Islet of Langerhans (tissue), 1 donor: ENCODE results near the gene SHH.

Source experiments
- FAIRE-seq: peaks from one replicate; lab custom pipeline; 2011; peaks lifted over from hg19 to GRCh38; lab: Jason Lieb, UNC

The SHH gene

DNA sequence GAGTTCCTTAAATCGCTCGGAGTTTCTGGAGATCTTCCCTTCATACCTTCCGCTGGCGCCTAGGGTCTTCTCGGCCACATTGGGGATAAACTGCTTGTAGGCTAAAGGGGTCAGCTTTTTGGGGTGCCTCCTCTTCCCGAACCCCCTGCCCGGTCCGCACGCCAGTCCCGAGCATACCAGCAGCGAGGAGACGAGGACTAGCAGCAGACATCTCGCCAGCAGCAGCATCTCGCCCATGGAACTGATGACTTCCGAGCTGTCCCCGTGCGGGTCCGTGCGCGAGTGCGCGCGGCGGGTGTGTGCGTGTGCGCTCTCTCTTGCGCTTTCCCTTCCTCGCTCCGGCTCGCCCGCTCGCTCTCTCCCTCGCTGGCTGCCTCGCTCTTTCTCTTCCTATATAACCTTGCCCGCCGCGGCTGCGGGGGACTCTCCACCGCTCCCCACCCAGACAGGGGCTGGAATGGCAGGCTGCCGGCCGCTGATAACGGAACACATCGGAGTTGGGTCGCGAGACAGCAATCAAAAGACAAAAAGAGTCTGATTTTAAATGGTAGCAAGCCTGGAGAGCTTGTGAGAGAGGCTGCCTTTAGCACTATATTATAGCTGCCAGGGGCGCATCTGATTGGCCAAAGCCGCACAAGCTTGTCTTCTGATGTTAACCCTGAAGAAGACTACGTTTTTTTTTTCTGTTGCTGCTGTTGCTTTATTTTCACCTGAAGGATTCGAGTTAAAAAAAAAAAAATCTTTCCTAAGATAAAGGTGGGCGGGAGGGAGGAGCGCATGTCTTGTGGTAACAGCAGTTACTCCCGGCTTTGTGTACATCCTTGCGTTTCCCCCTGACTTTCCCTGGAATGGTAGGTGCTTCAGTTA is at the start of gene SHH:
TSS of gene SHH (minus strand) at position 569 of the 867 bp plus-strand sequence. CDS start at position 228, 341 bp downstream.
- FAIRE-seq = no peak

DNA sequence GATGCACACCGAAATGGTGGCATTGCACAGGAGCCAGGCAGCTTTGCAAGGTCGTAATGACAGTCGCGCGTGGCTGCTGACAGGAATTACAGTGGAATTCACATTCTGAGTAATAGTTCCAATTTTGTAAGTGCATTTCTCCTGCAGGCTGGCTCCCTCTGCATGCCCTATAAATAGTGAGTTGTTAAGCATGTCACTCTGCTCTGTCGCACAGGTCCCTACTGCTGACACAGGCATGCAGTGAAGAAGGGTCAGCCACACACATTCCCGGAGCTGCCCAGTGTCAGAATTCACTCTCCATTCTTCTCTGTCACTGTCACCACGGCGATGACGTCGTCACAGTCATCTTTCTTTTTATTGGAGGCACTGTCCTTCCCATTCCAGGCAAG is 49.2 kb upstream of the SHH start:
- FAIRE-seq = no peak

DNA sequence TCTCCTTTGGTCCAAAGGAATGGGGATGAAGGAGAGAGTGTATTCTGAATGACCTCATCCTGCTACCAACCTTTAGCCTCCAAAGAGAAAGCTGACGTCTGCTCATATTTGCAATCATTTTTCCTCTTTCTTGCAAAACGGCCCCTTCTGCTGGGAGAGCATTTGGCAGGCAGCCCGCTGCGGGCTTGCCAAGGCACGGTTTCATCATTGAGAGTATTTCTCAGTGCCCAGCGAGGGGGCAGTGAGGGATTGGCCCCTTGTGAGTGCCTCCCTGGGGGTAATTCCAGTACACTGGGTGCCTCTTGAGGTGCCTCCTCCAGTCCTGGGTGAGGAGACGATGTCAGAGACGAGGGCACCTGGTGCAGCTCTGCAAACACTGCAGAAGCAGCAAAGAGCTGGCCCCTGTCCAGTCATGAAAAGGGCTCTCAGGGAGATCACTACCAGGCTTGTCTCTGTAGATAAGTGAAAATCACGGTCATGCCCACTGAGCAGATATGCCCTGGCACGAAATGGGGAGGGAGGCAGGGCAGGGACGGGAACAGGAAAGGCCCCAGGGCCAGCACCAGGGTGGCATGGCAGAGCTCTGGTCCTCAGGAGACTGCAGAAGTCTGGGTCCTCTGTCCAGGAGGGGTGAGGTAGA is 48.7 kb upstream of the SHH start:
- FAIRE-seq = no peak

DNA sequence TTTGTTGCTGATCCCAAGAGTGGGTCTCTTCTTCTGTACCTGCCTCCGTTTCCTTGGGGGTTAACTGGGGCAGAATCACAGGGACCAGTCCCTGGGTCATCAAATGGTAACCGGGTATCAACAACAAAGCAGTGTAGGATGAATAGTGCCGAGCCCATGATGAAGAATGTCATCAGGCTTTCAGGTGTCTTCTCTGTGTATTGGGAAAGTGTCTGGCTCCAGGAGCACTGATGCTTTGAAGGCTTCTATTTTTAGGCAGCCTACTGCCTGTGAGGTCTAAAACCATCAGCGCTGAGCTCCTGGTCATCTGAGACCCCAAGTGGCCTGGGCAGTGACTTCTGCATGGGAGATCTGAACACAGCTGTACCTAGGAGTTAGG is 48.2 kb upstream of the SHH start:
- no peak for FAIRE-seq

DNA sequence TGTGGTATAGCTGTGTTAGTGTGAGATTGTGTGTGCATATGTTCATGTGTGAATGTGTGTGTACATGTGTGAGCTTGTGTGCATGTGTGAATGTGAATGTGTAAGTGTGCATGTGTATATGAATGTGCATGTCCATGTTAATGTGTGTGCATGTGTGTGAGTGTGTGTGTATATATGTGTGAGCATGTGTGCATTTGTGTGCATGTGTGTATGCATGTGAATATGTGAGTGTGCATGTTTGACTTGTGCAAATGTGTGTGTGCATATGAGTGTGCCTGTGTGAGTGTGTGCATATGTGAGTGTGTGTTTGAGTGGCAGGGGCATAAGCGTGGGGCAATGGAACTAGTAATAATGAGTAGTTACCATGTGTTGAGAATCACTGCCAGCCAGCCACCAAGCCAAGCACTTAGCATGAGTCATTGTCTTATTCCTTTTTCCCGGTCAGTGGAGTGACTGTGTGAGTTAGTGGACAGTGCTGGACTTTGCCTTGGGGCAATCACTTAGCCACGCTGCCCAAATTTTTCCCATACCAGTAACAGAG is 46.3 kb upstream of the SHH start:
- FAIRE-seq = no peak

DNA sequence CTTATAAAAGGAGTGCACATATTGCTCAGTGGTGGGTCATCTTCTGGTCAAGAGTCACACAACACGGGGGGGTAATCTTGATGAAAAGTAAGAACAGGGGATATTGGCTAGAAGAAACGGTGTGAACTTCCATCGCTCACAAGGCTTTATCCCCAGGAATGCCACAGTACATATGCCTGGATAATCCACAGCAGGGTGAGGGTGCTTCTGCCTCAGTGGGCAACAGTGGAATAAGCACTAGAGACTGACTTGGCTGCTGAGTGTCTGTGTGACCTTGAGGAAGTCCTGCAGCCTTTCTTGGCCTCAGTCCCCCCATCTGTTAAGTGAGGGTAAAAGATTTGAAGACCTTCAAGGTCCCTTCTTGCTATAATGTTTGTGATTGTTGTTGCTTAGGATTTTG is 44.9 kb upstream of the SHH start:
- FAIRE-seq = no peak

DNA sequence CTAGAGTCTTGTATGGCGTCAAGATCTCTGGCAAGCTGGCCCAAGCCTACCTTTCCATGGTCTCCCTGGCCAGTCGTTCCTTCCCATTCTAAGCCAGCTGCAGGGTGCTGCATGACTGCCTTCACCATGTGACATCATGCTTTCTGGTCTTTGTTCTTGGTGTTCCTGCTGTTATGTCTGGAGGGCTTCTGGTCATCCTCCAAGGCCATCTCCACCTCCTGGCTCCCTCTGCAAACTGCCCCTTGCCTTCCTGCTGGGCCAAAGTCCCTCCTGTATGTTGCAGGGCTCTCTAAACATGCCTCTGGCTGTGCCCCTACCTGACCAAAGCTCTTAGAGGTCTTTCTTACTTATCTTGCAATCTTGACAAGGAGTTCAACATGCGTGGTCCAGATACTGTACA is 44.4 kb upstream of the SHH start:
- no peak for FAIRE-seq

DNA sequence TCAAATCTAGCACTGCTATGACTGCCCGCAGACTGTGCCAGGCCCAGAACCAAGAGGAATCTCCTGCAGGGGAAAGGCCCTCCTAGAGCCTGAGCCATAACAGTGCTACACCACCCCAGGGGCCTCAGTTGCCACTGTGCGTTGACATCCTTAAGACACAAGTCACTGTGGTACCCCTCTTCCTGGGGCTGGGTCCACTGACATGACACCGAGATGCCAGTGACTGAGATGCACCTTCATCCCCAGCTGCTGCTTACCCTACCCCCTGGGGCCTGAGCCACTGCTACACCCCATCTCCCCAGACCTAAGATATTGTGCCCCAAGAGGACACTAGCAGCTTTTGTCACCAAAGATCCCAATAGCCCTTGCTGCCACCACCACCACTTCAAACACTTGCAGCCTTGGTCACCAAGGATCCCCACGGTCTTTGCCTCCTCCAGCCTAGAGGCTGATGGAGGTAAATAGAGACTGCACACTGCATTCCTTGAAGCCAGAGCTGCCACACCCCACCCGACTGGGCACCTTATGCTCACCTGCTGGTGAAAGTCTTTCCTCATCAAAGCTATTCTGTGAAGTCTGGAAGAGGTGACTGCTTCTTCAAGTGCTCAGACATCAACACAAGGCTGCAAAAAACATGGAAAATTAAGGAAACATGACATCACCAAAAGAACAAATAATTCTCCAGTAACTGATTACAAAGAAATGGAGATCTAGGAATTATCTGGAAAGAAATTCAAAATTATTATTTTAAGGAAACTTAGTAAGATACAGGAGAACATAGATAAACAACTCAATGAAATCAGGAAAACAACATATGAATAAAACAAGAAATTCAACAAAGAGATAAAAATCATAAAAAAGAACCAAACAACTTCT is 40.4 kb upstream of the SHH start:
- no peak for FAIRE-seq

DNA sequence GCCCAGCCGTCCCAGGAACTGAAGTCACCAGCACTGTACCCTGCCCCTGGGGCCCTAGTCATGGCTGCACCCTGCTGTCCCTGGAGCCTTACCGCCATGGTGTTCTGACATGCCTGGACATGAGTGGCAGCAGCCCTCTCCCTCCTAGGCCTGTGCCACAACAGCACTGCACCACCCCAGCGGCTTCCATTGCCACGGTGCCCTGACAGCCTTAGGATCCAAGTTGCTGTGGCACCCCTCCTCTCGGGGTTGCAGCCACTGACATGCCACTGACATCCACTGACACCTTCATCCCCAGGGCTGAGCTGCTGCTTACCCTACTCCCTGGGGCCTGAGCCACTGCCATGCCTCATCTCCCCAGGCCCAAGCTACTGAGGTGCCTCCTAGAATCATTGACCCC is 39.6 kb upstream of the SHH start:
- no peak for FAIRE-seq

DNA sequence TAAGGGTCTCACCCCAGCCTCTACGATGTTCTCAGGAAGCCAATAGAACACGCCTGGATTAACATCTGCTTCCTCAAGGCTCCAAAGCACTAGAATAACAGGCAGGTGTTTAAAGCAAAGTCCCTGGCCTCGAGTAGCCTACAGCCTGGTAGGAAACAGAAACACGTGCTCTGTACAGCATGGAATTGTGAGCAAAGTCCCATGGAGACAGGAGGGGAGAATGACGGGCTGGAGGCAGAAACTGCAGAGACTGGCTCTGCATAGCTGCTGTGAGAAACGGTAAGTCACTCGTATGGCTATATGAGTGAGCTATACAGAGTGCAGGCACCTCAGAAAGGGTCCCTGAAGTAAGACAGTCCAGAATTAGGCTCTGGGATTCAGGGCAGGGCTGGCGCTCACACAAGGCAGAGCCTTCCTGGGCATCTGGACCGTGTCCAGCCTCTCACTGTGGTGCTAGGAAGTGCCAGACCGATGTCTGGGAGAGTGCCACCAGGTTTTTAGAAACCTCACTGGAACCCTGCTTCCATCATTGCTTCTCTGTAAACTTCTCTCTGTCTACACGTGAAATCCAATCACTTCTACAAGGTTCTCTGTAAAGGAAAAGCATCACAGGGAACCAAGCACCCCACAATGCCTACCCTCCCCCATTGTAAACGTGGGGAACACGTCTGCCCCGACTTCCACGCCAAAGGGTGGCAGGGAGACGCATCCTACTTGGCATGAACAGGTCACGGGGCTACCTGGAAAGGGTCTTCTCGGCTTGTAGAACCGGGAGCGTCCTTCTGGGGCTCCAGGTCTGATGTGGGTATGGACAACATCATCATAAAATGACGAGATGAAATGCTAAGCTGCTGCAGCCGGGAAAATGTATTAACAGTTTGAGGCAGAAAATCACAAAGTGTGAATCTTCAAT is 38.8 kb upstream of the SHH start:
- no peak for FAIRE-seq

DNA sequence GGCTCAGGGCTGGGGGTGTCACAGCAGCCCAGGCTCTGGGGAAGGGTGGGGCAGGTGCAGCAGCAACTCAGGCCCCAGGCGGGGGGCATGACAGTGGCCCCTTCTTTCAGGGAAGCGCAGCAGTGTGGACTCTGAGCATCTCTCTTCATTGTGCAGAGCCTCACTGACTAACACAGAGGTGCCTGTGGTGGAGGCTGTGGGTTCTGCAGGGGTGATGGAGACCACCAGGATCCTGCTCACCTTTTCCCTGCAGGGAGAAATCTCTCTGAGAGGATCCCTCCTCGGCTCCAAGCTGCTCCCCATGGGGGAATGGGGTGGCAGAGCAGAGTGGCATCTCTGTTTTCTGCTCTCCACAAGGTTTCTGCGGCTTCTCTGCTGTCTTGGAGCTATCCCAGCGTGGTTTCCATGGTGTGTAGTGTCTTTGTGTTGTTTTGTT is 37.8 kb upstream of the SHH start:
- no peak for FAIRE-seq

DNA sequence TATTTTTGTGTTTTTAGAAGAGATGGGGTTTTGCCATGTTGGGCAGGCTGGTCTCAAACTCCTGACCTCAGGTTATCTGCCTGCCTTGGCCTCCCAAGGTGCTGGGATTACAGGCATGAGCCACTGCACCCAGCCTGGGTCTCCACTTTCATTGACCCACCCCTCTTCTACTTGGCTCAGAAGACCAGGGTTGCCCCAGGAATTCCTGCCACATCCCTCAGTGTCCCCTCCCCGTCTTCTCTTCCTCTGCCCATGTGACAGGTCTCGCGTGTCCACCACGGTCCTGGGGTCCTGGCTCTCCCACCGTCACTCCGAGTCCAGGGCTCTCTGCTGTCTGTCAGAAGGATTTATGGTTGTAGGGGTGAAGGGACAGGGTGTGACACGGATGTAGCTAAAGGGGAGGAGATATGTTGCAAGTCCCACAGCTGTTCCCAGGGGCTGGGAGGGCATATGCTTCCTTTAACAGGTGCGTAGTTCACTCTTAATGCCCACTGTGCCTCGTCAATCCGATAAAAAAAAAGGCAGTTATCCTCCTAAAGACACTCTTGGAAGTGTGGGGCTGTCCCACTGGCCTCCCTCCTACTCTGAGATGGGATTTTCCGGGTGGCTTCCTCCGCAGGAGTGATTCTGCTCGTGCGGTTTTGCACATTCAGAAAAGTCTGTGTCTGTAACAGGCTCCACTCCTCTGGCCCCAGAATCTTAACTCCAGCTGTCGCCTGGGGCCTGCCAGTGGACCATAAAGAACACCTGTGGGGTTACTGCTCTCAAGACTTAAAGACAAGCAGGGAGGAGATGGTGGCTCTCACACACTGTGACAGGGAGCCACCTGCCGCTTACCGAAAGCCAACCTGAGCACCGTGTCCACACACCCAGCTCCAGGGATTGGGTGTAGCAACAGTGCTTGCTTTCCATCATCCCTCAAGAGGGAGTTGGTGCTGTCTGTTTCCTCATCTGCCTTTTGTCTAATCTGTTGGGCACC is 36.7 kb upstream of the SHH start:
- FAIRE-seq = no peak

DNA sequence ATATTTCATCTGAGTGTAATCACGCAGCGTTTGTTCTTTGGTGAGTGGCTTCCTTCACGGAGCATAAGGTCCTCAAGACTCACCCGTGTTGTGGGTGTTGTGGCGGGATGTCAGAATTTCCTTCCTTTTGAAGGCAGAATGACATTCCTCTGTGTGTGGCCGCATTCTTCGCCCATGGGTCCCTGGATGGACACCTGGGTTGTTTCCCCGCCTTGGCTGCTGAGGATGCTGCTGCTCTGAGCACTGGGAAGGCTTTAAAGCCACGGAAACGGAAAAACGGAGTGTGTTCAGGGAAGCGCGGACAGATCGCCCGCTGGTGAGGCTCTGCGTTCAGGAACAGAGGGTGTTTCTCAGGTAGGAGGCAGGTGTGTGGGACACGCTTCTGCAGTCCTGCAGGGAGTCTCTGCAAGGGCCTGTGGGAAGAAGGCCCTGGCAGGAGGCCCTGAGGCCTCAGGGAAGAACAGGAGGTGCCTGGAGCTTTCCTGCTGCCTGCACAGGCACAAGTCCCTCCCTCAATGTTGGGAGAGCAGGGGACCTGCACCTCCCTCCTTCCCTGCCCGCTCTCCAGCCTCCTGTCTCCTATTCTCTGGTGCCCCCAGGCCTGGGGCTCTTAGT is 35.7 kb upstream of the SHH start:
- FAIRE-seq = no peak

DNA sequence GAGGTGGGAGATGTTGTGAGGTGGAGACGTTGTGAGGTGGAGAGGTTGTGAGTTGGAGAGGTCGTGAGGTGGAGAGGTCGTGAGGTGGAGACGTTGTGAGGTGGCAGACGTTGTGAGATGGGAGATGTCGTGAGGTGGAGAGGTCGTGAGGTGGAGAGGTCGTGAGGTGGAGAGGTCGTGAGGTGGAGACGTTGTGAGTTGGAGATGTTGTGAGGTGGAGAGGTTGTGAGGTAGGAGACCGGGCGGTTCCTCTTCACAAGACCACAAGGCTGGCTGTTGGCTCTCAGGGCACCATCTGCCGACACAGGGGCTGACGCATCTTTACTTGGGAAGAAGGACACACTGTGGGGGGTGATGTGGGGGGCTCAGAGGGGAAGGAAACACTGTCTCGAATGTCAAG is 34.7 kb upstream of the SHH start:
- no peak for FAIRE-seq

DNA sequence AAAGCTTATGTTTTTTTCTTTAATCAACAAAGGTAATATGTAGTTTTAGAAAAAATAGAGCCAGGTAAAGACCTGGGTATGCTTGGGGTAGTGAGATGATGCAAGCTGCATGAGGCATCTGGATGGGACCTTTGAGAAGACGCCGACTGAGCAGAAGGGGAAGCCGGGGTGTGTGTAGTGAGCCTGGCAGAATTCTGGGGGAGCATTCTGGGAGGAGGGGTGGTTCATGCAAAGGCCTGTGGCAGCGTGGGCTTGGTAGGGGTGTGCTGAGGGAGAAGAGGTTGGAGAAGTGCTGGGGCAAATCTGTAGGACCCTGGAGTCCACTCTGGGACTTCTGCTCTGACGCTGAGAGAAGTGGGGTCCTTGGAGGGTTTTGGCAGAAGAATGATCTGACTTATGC is 33.9 kb upstream of the SHH start:
- FAIRE-seq = no peak

DNA sequence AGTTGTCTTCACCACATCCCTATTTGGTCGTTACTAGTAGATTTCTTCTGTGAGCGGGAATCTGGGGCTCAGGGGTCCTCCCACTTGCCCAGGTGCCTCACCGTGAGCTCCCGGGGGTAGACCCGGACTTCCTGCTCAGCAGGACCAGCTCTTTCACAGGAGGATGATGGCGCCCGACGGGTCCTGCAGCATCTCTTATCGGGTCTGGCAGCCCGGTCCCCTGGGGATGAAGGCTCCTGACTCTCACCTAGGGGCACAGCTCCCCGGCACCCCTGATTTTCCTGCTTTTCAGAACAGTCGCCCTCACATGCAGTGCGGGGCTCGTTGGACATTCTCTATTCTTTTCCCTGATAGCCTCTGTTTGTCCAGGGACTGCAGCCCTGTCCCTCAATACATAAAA is 33.0 kb upstream of the SHH start:
- FAIRE-seq = no peak

DNA sequence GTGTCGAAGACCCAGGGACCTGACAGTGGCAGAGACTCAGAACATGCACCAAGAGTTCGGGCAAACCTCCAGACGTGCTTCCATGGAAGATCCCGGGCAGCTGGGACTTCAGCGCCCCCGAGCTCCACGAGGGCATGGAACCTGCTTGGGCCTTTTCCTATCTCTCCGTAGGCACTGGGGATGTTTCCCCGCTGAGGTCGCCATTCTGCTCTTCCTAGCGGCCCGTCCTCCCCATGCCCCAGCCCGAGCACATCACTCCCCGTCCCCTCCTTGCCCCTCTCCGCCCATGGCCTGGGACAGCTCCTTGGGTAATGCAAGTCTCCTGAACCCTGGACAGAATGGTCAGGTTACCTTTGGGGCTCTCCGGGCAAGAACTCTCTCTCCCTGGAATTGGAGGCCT is 32.3 kb upstream of the SHH start:
- no peak for FAIRE-seq

DNA sequence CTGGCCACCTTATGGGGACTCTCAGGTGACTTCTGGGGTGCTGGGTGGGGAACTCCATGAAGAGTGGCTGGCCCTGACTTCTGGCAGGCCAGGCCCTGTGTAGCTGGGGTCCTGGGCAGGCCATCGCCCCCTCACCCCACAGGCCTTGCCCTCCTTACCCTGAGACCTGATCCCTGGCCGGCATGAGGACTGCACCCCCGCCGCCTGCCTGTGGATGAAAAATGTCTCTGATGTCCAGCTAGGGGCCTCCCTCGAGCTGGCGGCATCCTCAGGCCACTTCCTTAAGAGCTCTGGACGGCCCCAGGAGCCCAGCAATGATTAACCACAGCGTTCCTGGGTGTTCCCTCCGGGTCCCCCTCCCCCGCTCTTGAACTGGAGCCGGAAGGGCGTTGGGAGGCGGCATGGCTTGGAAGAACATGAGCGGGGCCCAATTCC is 31.8 kb upstream of the SHH start:
- no peak for FAIRE-seq

DNA sequence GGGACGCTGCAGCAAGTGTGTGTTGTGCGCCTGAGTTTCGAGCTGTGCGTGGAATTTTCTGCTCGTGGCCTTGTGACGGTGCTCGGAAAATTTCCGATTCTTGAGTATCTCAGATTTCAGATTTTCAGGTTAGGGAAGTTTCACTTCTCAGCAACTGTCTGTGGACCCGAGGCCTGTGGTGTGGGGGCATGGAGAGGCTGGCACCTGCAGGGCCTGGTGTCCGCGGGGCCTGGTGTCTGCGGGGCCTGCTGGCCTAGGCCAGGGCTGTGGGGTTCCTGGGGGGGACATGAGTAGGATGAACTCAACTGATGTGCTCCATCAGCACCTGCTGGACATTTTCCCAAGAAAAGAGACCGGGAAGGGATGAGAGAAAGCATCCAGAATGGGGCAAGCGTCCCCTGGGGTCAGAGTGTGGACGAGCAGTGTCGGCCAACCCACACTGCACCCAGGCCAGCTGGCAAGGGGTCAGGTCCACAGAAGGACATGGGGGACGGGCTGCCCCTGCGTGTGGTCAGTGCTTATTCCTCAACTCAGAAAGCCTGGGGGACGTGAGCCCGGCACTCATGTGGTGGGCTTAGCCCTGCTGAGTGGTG is 31.3 kb upstream of the SHH start:
- no peak for FAIRE-seq
